Measurements from ENCODE around the gene TTPAL. TPM values are rescaled to one million over a fixed set of nuclear protein-coding genes. Genes with fewer than 3 reads are reported as not detected.

The TTPAL gene, protein sequence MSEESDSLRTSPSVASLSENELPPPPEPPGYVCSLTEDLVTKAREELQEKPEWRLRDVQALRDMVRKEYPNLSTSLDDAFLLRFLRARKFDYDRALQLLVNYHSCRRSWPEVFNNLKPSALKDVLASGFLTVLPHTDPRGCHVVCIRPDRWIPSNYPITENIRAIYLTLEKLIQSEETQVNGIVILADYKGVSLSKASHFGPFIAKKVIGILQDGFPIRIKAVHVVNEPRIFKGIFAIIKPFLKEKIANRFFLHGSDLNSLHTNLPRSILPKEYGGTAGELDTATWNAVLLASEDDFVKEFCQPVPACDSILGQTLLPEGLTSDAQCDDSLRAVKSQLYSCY
- total RNA-seq = 100 to 1,000 TPM in 1 of 6 experiments, 10 to 100 TPM in 5; 18.0 to 102 (median 28.7) TPM
- long read RNA-seq, full-length matches to known transcripts = 3 of 3 reads
- long read RNA-seq, partial matches to known transcripts = 0 of 3 reads
- long read RNA-seq, other reads (novel, unspliced or antisense) = 0 of 3 reads

DNA sequence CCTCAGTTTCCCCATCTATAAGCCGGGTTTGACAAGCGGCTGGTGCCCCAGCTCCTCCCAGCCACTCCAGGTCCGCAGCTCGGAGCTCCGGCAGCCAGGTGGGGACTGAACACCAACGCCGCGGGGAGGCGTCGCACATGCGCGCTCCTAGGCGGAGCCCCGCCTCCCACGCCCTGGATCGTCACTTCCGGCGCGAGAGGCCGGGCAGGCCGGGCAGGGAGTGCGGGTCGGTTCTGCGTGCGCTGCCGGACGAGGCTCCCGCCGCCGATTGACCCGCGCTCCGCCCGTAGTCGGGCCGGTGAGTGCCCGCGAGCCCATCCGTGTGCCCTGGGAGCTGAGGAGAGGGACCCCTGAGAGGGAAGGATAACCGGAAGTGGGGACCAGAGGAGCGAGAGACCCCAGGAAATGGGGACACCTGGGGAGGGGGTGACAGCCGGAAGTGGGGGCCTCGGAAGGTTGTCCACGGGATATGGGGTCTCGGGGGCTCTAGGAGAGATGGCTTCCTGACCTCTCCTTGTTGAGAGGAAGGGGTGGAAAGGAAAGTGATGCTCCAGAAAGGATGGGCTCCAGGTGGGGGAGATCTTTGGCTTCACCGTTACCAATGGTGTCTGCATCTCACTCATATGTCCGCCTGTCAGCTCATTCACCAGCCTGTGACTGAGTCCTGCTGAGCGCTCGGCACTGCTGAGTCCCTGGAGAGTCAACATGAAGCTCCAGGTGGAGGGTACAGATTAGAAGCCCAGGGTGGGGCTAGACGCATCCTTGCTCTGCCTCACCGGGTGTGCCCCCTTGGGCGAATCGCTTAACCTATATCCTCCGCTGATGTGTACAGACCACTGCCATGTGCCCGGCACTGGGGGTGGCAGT is at the start of gene TTPAL:
Gene TTPAL, plus strand, starts transcription at position 181 of the 867 bp plus-strand sequence. CDS start 4,126 bp downstream, outside the sequence.
- peak; percentile 99 for TF ChIP-seq POLR2A (IDR thresholded peaks at IDR 0.05)
- TF ChIP-seq, protein P1, sequence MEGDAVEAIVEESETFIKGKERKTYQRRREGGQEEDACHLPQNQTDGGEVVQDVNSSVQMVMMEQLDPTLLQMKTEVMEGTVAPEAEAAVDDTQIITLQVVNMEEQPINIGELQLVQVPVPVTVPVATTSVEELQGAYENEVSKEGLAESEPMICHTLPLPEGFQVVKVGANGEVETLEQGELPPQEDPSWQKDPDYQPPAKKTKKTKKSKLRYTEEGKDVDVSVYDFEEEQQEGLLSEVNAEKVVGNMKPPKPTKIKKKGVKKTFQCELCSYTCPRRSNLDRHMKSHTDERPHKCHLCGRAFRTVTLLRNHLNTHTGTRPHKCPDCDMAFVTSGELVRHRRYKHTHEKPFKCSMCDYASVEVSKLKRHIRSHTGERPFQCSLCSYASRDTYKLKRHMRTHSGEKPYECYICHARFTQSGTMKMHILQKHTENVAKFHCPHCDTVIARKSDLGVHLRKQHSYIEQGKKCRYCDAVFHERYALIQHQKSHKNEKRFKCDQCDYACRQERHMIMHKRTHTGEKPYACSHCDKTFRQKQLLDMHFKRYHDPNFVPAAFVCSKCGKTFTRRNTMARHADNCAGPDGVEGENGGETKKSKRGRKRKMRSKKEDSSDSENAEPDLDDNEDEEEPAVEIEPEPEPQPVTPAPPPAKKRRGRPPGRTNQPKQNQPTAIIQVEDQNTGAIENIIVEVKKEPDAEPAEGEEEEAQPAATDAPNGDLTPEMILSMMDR (IDR thresholded peaks at IDR 0.05) = peak; percentile 29 to 51 (median 40)
- under 1% methylated on average over 18 of the region's 55 CpGs for WGBS (ENCODE audit: insufficient coverage, low coverage, low lambda C conversion rate, missing lambda C conversion rate)
- Histone ChIP-seq H3K27me3 (no peaks in the 10 kb centered on the region), H3K4me1 (peaks cover 0 to 47% (median 16%) of the 10 kb centered on the region in 4 donors), H3K4me3 (peak within 1 kb of the TSS; percentile 63 to 88 (median 74)), H3K9me3 (no peaks in the 10 kb centered on the region), H3K36me3 (no peaks in the 10 kb centered on the region), H3K27ac (peak within 1 kb of the TSS; percentile 77 to 90 (median 87))
- ATAC-seq (peak; percentile 83 to 90 (median 85)), DNase-seq (peak; percentile 93 to 95 (median 94))
- intact Hi-C loops (cut with DNase I) = no loop called here

DNA sequence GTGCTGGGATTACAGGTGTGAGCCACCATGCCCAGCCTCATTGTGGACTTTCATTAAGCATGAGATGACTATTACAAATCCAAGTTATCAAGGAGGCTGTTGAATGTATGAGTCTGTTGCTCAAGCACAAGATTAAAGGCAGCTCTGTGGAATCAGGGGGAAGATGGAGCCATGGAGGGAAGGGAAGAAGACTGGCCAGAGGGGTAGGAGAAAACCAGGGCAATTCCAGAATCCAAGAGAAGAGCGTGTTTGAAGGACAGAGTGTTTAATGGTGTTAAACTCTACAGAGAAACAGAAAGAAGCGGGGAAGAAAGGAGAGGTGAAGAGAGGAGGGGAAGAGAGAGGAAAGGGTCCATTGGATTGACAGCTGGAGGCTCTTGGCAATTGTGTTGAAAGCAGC is 49.8 kb upstream of the TTPAL start:
- intact Hi-C loops (cut with DNase I) = no loop called here
- ATAC-seq (no peak), DNase-seq (no peak)
- H3K36me3 ChIP-seq = peaks cover 0 to 91% (median 40%) of the 10 kb centered on the region in 4 donors
- H3K4me3 ChIP-seq = no peak overlapping the region
- H3K9me3 ChIP-seq = no peaks in the 10 kb centered on the region
- H3K27ac ChIP-seq = no peak overlapping the region
- TF ChIP-seq, protein P1 (IDR thresholded peaks at IDR 0.05) = no peak
- TF ChIP-seq POLR2A (IDR thresholded peaks at IDR 0.05) = no peak
- WGBS (ENCODE audit: insufficient coverage, low coverage, low lambda C conversion rate, missing lambda C conversion rate) = 78% methylated on average over 2 of the region's 2 CpGs
- peaks cover 0 to 27% (median 8%) of the 10 kb centered on the region in 4 donors for H3K4me1 ChIP-seq
- no peaks in the 10 kb centered on the region for H3K27me3 ChIP-seq

DNA sequence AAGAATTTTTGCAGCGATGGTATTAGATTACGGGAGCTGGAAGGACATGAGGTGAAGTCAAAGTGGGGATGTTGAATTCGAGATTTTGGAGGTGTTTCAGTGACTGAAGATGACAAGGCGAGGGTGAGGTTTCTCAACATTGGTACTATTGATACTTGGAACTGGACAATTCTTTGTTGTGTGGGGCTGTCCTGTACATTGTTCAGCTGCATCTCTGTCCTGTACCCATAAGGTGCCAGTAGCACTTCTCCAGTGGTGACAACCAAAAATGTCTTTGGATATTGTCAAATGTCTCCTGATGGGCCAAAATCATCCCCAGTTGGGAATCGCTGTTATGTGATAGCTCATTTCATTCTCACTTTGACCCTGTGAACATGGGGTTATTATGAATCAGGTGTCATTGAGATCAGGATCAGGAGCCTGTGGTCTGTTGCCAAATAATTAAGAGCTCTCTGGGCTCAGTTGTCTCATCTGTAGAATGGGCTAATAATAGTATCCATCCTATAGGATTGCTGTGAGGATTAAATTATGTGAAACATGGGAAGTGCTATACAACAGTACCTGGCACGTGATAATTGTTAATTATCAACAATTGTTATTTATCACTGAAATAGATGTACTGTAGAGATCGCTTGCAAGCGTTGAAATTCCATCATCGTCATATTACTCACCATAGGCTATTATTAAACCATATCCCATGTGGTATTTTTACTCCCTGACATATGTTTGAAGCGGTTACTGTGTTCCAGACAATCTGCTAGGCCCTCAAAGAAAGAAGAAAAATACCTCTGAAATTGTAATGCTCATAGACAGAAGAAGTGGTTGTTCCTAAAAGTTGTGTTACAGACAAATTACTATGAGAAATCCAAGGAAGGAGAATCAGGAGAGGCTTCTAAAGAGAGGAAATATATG is 48.5 kb upstream of the TTPAL start:
- Histone ChIP-seq H3K27me3 (no peaks in the 10 kb centered on the region), H3K36me3 (peaks cover 0 to 80% (median 37%) of the 10 kb centered on the region in 4 donors), H3K4me1 (peaks cover 0 to 29% (median 10%) of the 10 kb centered on the region in 4 donors), H3K4me3 (no peak overlapping the region), H3K27ac (no peak overlapping the region), H3K9me3 (no peaks in the 10 kb centered on the region)
- ATAC-seq = no peak
- 89% methylated on average over 10 of the region's 10 CpGs for WGBS (ENCODE audit: insufficient coverage, low coverage, low lambda C conversion rate, missing lambda C conversion rate)
- DNase-seq = no peak
- intact Hi-C loops (cut with DNase I) = no loop called here
- TF ChIP-seq, protein P1 (IDR thresholded peaks at IDR 0.05) = no peak

DNA sequence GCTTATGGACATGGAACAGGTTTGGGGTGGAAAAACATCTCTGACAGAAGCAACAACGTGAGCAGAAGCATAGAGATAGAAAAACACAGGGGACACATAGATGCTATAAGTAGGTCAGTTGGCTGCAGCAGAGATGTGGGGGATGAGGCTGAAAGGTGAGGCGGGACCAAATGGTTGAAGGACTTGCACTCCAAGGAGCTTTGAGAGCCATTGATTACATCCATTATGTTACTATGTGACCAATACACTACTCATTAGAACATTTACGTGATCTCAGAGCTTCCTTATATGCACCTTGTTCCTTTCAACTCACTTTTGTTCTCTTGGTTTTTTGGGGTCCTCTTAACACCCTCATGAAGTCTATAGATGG is 47.9 kb upstream of the TTPAL start:
- ATAC-seq (no peak), DNase-seq (no peak)
- intact Hi-C loops (cut with DNase I) = no loop called here
- Histone ChIP-seq H3K36me3 (peaks cover 0 to 73% (median 34%) of the 10 kb centered on the region in 4 donors), H3K4me3 (no peak overlapping the region), H3K9me3 (no peaks in the 10 kb centered on the region), H3K27me3 (no peaks in the 10 kb centered on the region), H3K4me1 (peaks cover 0 to 34% (median 11%) of the 10 kb centered on the region in 4 donors), H3K27ac (no peak overlapping the region)
- WGBS (ENCODE audit: insufficient coverage, low coverage, low lambda C conversion rate, missing lambda C conversion rate) = 89% methylated on average over 3 of the region's 3 CpGs
- TF ChIP-seq POLR2A (IDR thresholded peaks at IDR 0.05) = no peak
- TF ChIP-seq, protein P1 (IDR thresholded peaks at IDR 0.05) = no peak

All from right lobe of liver (tissue), 6 donors.